Lower leg skin (tissue), 3 donors: Measurements from ENCODE around the gene DOCK1.

ENCODE experiments used
- POLR2A ChIP-seq, 2 donors: fragments of 450-650 bp; IDR thresholded peaks; one replicate each; pipeline ENCODE4 v1.6.1; 2016 to 2017; ENCODE audit warnings: antibody characterized with exemption in 2 of 2, mild to moderate bottlenecking in 1 of 2, moderate library complexity in 1 of 2
- TF ChIP-seq, protein P1 (sequence below), 3 donors: fragments of 450-650 bp; IDR thresholded peaks; one replicate each; pipeline ENCODE4 v1.5.1; 2016; ENCODE audit warnings: antibody characterized with exemption in 3 of 3, mild to moderate bottlenecking in 3 of 3, moderate library complexity in 2 of 3

DNA sequence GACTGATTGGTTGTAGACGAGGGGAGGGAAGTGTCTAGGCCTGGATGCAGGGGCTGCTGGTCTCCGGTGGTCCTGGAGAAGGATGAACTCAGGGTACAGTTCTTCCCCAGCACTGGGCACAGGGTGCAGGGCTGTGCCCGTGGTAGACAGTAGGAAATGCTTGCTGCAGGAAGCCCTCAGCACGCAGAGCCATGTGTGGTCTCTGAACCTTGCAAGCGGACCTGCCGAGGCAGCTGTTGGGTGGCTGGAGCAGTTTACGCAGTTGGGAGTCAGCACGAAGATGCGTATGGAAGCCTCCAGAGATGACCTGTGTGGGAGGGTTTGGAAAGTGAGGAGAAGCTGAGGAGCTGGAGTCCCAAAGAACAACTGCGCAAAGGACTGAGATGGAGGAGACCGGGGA is 39.0 kb downstream of the DOCK1 start:
- TF ChIP-seq, protein P1, sequence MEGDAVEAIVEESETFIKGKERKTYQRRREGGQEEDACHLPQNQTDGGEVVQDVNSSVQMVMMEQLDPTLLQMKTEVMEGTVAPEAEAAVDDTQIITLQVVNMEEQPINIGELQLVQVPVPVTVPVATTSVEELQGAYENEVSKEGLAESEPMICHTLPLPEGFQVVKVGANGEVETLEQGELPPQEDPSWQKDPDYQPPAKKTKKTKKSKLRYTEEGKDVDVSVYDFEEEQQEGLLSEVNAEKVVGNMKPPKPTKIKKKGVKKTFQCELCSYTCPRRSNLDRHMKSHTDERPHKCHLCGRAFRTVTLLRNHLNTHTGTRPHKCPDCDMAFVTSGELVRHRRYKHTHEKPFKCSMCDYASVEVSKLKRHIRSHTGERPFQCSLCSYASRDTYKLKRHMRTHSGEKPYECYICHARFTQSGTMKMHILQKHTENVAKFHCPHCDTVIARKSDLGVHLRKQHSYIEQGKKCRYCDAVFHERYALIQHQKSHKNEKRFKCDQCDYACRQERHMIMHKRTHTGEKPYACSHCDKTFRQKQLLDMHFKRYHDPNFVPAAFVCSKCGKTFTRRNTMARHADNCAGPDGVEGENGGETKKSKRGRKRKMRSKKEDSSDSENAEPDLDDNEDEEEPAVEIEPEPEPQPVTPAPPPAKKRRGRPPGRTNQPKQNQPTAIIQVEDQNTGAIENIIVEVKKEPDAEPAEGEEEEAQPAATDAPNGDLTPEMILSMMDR (IDR thresholded peaks at IDR 0.05) = no peak
- no peak for TF ChIP-seq POLR2A (IDR thresholded peaks at IDR 0.05)
